GM23338 (cell line): ENCODE results near the gene RUNX1. TPM values are rescaled to one million over a fixed set of nuclear protein-coding genes. Genes with fewer than 3 reads are reported as not detected.

Experiments
- CREB1 ChIP-seq: fragments of 250-450 bp; sonication (Bioruptor Pico); IDR thresholded peaks from 2 replicates; pipeline ENCODE4 v1.5.0; 2020; ENCODE audit warnings: low read depth, mild to moderate bottlenecking, moderate library complexity
- EZH2 ChIP-seq: fragments of 200-600 bp; sonication (generic); IDR thresholded peaks from one replicate; pipeline ENCODE4 v1.8.0; 2017; ENCODE audit warnings: antibody characterized with exemption, mild to moderate bottlenecking, low read depth; ENCODE audit not compliant: unreplicated experiment
- EZH2phosphoT487 ChIP-seq: fragments of 200-600 bp; sonication (generic); IDR thresholded peaks from one replicate; pipeline ENCODE4 v1.8.1; 2018; ENCODE audit warnings: antibody characterized with exemption; ENCODE audit not compliant: unreplicated experiment
- JUNB ChIP-seq: IDR thresholded peaks from one replicate; pipeline ENCODE4 v1.6.1; 2016; ENCODE audit warnings: antibody characterized with exemption; ENCODE audit not compliant: unreplicated experiment
- NANOG ChIP-seq: IDR thresholded peaks from 2 replicates; pipeline ENCODE4 v1.6.1; 2016; ENCODE audit warnings: antibody characterized with exemption, borderline replicate concordance
- POLR2AphosphoS5 ChIP-seq: IDR thresholded peaks from 2 replicates; pipeline ENCODE4 v1.6.1; 2016; ENCODE audit warnings: antibody characterized with exemption, low read depth
- STAT1 ChIP-seq: IDR thresholded peaks from one replicate; pipeline ENCODE4 v1.6.1; 2016; ENCODE audit warnings: antibody characterized with exemption; ENCODE audit not compliant: unreplicated experiment
- ZNF114 ChIP-seq: fragments of 250-450 bp; sonication (Bioruptor Pico); IDR thresholded peaks from 2 replicates; pipeline ENCODE4 v1.5.0; 2020; ENCODE audit warnings: mild to moderate bottlenecking, moderate library complexity
- ZNF331 ChIP-seq: fragments of 250-450 bp; sonication (Bioruptor Pico); IDR thresholded peaks from 2 replicates; pipeline ENCODE4 v1.5.0; 2020; ENCODE audit warnings: low read depth, mild to moderate bottlenecking, moderate library complexity
- polyA plus RNA-seq: library from polyadenylated mRNA; unstranded; fragments of >200 nt; fragmentation: Nextera tagmentation; extraction: Ambion mirVana; gene quantifications from 2 replicates; pipeline ENCODE4 v1.2.1, GENCODE V29; 2016
- total RNA-seq: library from RNA; depleted of rRNA; stranded (reverse); fragments of >200 nt; shearing (Covaris generic); gene quantifications from 2 replicates; pipeline ENCODE4 v1.2.3, GENCODE V29; 2014
- TF ChIP-seq, protein P1 (sequence below): fragments of 250-450 bp; sonication (Bioruptor Pico); IDR thresholded peaks from 2 replicates; pipeline ENCODE4 v1.5.0; 2020; ENCODE audit warnings: mild to moderate bottlenecking, moderate library complexity
- TF ChIP-seq, protein P2 (sequence below): IDR thresholded peaks from 2 replicates; pipeline ENCODE4 v1.6.1; 2016; ENCODE audit warnings: antibody characterized with exemption
- TF ChIP-seq, protein P3 (sequence below), 2 experiments: fragments of 200-600 bp in 1 of 2; sonication (generic) in 1 of 2; conservative IDR thresholded peaks; 2 replicates each; pipeline versions ENCODE4 v1.5.1 to v1.6.1; 2016 to 2017; ENCODE audit warnings: antibody characterized with exemption in 2 of 2, low read depth in 2 of 2, mild to moderate bottlenecking in 2 of 2, moderate library complexity in 1 of 2

RUNX1 gene
- total and polyA plus RNA-seq, 2 experiments from 2014 or later, result 0.29 to 1.1 TPM

DNA sequence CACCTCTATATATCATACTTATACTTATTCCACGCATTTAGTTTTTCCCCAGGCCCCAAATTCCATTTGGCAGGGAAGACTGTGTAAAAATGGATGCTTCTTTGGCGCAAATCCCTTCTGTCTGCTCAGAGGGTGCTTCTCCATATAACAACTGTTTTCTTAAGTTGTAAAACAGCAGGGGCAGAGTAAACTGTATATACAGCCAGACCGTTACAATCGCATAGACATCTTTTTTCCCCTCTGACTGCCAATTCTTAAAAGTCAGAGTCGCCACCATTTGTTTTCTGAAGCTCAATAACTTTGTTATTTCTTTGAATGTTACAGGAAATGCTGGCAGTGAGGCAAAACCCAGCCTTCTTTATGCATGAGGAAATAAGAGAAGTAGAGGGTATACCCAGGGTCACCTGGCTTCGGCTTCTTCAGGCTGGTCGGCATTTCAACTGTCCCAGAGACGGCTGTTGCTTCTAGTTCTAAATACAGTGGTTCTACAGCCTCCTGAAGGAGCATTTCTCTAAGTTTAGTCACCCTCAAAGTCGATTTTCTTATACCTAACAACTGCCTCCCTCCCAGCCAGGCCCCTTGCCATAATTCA lies 191.9 kb downstream of the RUNX1 start (continued):
- TF ChIP-seq, protein P1, sequence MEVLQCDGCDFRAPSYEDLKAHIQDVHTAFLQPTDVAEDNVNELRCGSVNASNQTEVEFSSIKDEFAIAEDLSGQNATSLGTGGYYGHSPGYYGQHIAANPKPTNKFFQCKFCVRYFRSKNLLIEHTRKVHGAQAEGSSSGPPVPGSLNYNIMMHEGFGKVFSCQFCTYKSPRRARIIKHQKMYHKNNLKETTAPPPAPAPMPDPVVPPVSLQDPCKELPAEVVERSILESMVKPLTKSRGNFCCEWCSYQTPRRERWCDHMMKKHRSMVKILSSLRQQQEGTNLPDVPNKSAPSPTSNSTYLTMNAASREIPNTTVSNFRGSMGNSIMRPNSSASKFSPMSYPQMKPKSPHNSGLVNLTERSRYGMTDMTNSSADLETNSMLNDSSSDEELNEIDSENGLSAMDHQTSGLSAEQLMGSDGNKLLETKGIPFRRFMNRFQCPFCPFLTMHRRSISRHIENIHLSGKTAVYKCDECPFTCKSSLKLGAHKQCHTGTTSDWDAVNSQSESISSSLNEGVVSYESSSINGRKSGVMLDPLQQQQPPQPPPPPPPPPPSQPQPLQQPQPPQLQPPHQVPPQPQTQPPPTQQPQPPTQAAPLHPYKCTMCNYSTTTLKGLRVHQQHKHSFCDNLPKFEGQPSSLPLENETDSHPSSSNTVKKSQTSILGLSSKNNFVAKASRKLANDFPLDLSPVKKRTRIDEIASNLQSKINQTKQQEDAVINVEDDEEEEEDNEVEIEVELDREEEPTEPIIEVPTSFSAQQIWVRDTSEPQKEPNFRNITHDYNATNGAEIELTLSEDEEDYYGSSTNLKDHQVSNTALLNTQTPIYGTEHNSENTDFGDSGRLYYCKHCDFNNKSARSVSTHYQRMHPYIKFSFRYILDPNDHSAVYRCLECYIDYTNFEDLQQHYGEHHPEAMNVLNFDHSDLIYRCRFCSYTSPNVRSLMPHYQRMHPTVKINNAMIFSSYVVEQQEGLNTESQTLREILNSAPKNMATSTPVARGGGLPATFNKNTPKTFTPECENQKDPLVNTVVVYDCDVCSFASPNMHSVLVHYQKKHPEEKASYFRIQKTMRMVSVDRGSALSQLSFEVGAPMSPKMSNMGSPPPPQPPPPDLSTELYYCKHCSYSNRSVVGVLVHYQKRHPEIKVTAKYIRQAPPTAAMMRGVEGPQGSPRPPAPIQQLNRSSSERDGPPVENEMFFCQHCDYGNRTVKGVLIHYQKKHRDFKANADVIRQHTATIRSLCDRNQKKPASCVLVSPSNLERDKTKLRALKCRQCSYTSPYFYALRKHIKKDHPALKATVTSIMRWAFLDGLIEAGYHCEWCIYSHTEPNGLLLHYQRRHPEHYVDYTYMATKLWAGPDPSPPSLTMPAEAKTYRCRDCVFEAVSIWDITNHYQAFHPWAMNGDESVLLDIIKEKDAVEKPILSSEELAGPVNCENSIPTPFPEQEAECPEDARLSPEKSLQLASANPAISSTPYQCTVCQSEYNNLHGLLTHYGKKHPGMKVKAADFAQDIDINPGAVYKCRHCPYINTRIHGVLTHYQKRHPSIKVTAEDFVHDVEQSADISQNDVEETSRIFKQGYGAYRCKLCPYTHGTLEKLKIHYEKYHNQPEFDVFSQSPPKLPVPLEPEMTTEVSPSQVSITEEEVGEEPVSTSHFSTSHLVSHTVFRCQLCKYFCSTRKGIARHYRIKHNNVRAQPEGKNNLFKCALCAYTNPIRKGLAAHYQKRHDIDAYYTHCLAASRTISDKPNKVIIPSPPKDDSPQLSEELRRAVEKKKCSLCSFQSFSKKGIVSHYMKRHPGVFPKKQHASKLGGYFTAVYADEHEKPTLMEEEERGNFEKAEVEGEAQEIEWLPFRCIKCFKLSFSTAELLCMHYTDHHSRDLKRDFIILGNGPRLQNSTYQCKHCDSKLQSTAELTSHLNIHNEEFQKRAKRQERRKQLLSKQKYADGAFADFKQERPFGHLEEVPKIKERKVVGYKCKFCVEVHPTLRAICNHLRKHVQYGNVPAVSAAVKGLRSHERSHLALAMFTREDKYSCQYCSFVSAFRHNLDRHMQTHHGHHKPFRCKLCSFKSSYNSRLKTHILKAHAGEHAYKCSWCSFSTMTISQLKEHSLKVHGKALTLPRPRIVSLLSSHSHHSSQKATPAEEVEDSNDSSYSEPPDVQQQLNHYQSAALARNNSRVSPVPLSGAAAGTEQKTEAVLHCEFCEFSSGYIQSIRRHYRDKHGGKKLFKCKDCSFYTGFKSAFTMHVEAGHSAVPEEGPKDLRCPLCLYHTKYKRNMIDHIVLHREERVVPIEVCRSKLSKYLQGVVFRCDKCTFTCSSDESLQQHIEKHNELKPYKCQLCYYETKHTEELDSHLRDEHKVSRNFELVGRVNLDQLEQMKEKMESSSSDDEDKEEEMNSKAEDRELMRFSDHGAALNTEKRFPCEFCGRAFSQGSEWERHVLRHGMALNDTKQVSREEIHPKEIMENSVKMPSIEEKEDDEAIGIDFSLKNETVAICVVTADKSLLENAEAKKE (CRISPR knock-in tag), result no peak
- no peak for TF ChIP-seq EZH2phosphoT487
- TF ChIP-seq NANOG, result no peak
- no peak for TF ChIP-seq EZH2
- TF ChIP-seq, protein P2, sequence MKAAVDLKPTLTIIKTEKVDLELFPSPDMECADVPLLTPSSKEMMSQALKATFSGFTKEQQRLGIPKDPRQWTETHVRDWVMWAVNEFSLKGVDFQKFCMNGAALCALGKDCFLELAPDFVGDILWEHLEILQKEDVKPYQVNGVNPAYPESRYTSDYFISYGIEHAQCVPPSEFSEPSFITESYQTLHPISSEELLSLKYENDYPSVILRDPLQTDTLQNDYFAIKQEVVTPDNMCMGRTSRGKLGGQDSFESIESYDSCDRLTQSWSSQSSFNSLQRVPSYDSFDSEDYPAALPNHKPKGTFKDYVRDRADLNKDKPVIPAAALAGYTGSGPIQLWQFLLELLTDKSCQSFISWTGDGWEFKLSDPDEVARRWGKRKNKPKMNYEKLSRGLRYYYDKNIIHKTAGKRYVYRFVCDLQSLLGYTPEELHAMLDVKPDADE, result no peak
- no peak for TF ChIP-seq CREB1 (CRISPR knock-in tag)
- no peak for TF ChIP-seq POLR2AphosphoS5
- TF ChIP-seq, protein P3, sequence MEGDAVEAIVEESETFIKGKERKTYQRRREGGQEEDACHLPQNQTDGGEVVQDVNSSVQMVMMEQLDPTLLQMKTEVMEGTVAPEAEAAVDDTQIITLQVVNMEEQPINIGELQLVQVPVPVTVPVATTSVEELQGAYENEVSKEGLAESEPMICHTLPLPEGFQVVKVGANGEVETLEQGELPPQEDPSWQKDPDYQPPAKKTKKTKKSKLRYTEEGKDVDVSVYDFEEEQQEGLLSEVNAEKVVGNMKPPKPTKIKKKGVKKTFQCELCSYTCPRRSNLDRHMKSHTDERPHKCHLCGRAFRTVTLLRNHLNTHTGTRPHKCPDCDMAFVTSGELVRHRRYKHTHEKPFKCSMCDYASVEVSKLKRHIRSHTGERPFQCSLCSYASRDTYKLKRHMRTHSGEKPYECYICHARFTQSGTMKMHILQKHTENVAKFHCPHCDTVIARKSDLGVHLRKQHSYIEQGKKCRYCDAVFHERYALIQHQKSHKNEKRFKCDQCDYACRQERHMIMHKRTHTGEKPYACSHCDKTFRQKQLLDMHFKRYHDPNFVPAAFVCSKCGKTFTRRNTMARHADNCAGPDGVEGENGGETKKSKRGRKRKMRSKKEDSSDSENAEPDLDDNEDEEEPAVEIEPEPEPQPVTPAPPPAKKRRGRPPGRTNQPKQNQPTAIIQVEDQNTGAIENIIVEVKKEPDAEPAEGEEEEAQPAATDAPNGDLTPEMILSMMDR (conservative IDR thresholded peaks at IDR 0.05; ENCODE audit: low read depth in 2 of 2), result no peak
- no peak for TF ChIP-seq ZNF114 (CRISPR knock-in tag)
- TF ChIP-seq JUNB, result no peak
- no peak for TF ChIP-seq ZNF331 (CRISPR knock-in tag)
- no peak for TF ChIP-seq STAT1
